Activated naive CD8-positive, alpha-beta T cell (primary cell): ENCODE data around the gene PHLDA2.

ENCODE experiments used
- H3K27ac Mint-ChIP-seq: one replicate; pipeline ENCODE4 v1.8.0; 2021; ENCODE audit warnings: mixed read lengths
- H3K27me3 Mint-ChIP-seq: one replicate; pipeline ENCODE4 v1.8.0; 2021; ENCODE audit warnings: mixed read lengths
- H3K36me3 Mint-ChIP-seq: one replicate; pipeline ENCODE4 v1.8.0; 2021; ENCODE audit warnings: mixed read lengths
- H3K4me1 Mint-ChIP-seq: one replicate; pipeline ENCODE4 v1.8.0; 2021; ENCODE audit warnings: low read depth, mixed read lengths
- H3K4me3 Mint-ChIP-seq: one replicate; pipeline ENCODE4 v1.8.0; 2021; ENCODE audit warnings: mild to moderate bottlenecking, mixed read lengths
- H3K9me3 Mint-ChIP-seq: one replicate; pipeline ENCODE4 v1.8.0; 2021; ENCODE audit warnings: low read depth, mixed read lengths

Gene PHLDA2

GRCh38 chr11:2903672-2904011 is 25.6 kb downstream of the PHLDA2 start:
- Mint-ChIP-seq H3K4me1 (peaks cover 29% of the 10 kb centered on the region), H3K27ac (no peak overlapping the region), H3K9me3 (no peaks in the 10 kb centered on the region), H3K36me3 (peaks cover 14% of the 10 kb centered on the region), H3K4me3 (peak overlapping the region; percentile 69), H3K27me3 (no peaks in the 10 kb centered on the region)

GRCh38 chr11:2902784-2903671 is 26.2 kb downstream of the PHLDA2 start:
- Mint-ChIP-seq H3K9me3 (no peaks in the 10 kb centered on the region), H3K36me3 (peaks cover 14% of the 10 kb centered on the region), H3K27me3 (no peaks in the 10 kb centered on the region), H3K4me1 (peaks cover 35% of the 10 kb centered on the region), H3K4me3 (peak overlapping the region; percentile 69), H3K27ac (no peak overlapping the region)

- Mint-ChIP-seq H3K27ac (no peak overlapping the region), H3K27me3 (no peaks in the 10 kb centered on the region)
Measured at GRCh38 chr11:2901854-2902783, 27.1 kb downstream of the PHLDA2 start.

GRCh38 chr11:2901196-2901796 is 27.9 kb downstream of the PHLDA2 start:
- peaks cover 39% of the 10 kb centered on the region for H3K4me1 Mint-ChIP-seq
- no peaks in the 10 kb centered on the region for H3K27me3 Mint-ChIP-seq
- no peaks in the 10 kb centered on the region for H3K9me3 Mint-ChIP-seq
- no peak overlapping the region for H3K27ac Mint-ChIP-seq
- peaks cover 14% of the 10 kb centered on the region for H3K36me3 Mint-ChIP-seq
- H3K4me3 Mint-ChIP-seq: peak overlapping the region; percentile 66

More at GRCh38 chr11:2901854-2902783, 27.1 kb downstream of the PHLDA2 start:
- H3K9me3 Mint-ChIP-seq: no peaks in the 10 kb centered on the region
- H3K4me1 Mint-ChIP-seq: peaks cover 39% of the 10 kb centered on the region
- peaks cover 14% of the 10 kb centered on the region for H3K36me3 Mint-ChIP-seq
- peak overlapping the region; percentile 67 for H3K4me3 Mint-ChIP-seq

GRCh38 chr11:2899080-2899783 is 30.0 kb downstream of the PHLDA2 start:
- H3K27ac Mint-ChIP-seq: peak overlapping the region; percentile 88
- peaks cover 2% of the 10 kb centered on the region for H3K36me3 Mint-ChIP-seq
- H3K9me3 Mint-ChIP-seq: no peaks in the 10 kb centered on the region
- peak overlapping the region; percentile 72 for H3K4me3 Mint-ChIP-seq
- peaks cover 39% of the 10 kb centered on the region for H3K4me1 Mint-ChIP-seq
- no peaks in the 10 kb centered on the region for H3K27me3 Mint-ChIP-seq

GRCh38 chr11:2898366-2899079 is 30.7 kb downstream of the PHLDA2 start:
- H3K27ac Mint-ChIP-seq: peak overlapping the region; percentile 90
- H3K9me3 Mint-ChIP-seq: no peaks in the 10 kb centered on the region
- H3K27me3 Mint-ChIP-seq: no peaks in the 10 kb centered on the region
- H3K4me3 Mint-ChIP-seq: peak overlapping the region; percentile 72
- peaks cover 35% of the 10 kb centered on the region for H3K4me1 Mint-ChIP-seq
- no peaks in the 10 kb centered on the region for H3K36me3 Mint-ChIP-seq

- Mint-ChIP-seq H3K9me3 (no peaks in the 10 kb centered on the region), H3K27ac (no peak overlapping the region), H3K27me3 (no peaks in the 10 kb centered on the region), H3K4me1 (peaks cover 40% of the 10 kb centered on the region), H3K4me3 (no peak overlapping the region), H3K36me3 (no peaks in the 10 kb centered on the region)
Measured at GRCh38 chr11:2897048-2897447, 32.2 kb downstream of the PHLDA2 start.

GRCh38 chr11:2896047-2896446 is 33.2 kb downstream of the PHLDA2 start:
- no peaks in the 10 kb centered on the region for H3K9me3 Mint-ChIP-seq
- H3K27ac Mint-ChIP-seq: no peak overlapping the region
- H3K4me3 Mint-ChIP-seq: no peak overlapping the region
- H3K4me1 Mint-ChIP-seq: peaks cover 46% of the 10 kb centered on the region
- H3K27me3 Mint-ChIP-seq: no peaks in the 10 kb centered on the region
- no peaks in the 10 kb centered on the region for H3K36me3 Mint-ChIP-seq

- no peaks in the 10 kb centered on the region for H3K36me3 Mint-ChIP-seq
- H3K27me3 Mint-ChIP-seq: no peaks in the 10 kb centered on the region
- H3K4me1 Mint-ChIP-seq: peaks cover 30% of the 10 kb centered on the region
- peak overlapping the region; percentile 2 for H3K4me3 Mint-ChIP-seq
- no peak overlapping the region for H3K27ac Mint-ChIP-seq
- H3K9me3 Mint-ChIP-seq: no peaks in the 10 kb centered on the region
Measured at GRCh38 chr11:2893935-2894334, 35.3 kb downstream of the PHLDA2 start.

- Mint-ChIP-seq H3K4me3 (peak overlapping the region; percentile 77), H3K27ac (peak overlapping the region; percentile 83), H3K9me3 (no peaks in the 10 kb centered on the region), H3K4me1 (peaks cover 25% of the 10 kb centered on the region), H3K36me3 (no peaks in the 10 kb centered on the region), H3K27me3 (no peaks in the 10 kb centered on the region)
Measured at GRCh38 chr11:2892967-2893528, 36.2 kb downstream of the PHLDA2 start.

GRCh38 chr11:2892215-2892966 is 36.8 kb downstream of the PHLDA2 start:
- peaks cover 21% of the 10 kb centered on the region for H3K4me1 Mint-ChIP-seq
- peak overlapping the region; percentile 77 for H3K4me3 Mint-ChIP-seq
- H3K9me3 Mint-ChIP-seq: no peaks in the 10 kb centered on the region
- H3K27ac Mint-ChIP-seq: peak overlapping the region; percentile 83
- no peaks in the 10 kb centered on the region for H3K36me3 Mint-ChIP-seq
- no peaks in the 10 kb centered on the region for H3K27me3 Mint-ChIP-seq

GRCh38 chr11:2891326-2892214 is 37.6 kb downstream of the PHLDA2 start:
- Mint-ChIP-seq H3K9me3 (no peaks in the 10 kb centered on the region), H3K4me3 (peak overlapping the region; percentile 65), H3K27ac (peak overlapping the region; percentile 61), H3K4me1 (peaks cover 25% of the 10 kb centered on the region), H3K27me3 (no peaks in the 10 kb centered on the region), H3K36me3 (no peaks in the 10 kb centered on the region)
